AG04449 (cell line): ENCODE results near the gene ADAMTSL2.

Experiments
- CTCF ChIA-PET: fragments of 350-600 bp; formaldehyde crosslinking; extraction: SDS; loops from one replicate; lab custom pipeline; 2021; ENCODE audit warnings: antibody characterized with exemption; lab: Yijun Ruan, JAX
- POLR2A ChIA-PET: fragments of 400-600, 350-600 bp; formaldehyde crosslinking; extraction: SDS; loops from one replicate; lab custom pipeline; 2020; ENCODE audit warnings: antibody characterized with exemption, inconsistent platforms; lab: Yijun Ruan, JAX
- DNase-seq: peaks from one replicate; pipeline ENCODE4 v3.0.0-alpha.2; 2010; ENCODE audit warnings: low read depth, low spot score
- H3K4me3 ChIP-seq: 2 replicates; pipeline ENCODE4 v1.5.1; 2011; ENCODE audit warnings: low read depth, mild to moderate bottlenecking, control low read depth, low read length
- CTCF ChIP-seq: IDR thresholded peaks from one replicate; pipeline ENCODE4 v1.5.1; 2011; ENCODE audit warnings: mild to moderate bottlenecking, moderate library complexity, low read length, control low read depth, inconsistent platforms; ENCODE audit not compliant: insufficient read depth; ENCODE audit errors: missing control alignments

Gene ADAMTSL2

GRCh38 chr9:133572821-133573361 lies 38.4 kb downstream of the ADAMTSL2 start:
- TF ChIP-seq CTCF, result no peak
- H3K4me3 ChIP-seq, result no peak overlapping the region
- POLR2A ChIA-PET, result no interaction called here
- CTCF ChIA-PET, result no interaction called here
- no peak for DNase-seq

- CTCF ChIA-PET, result no interaction called here
- POLR2A ChIA-PET, result no interaction called here
- no peak overlapping the region for H3K4me3 ChIP-seq
- DNase-seq, result no peak
- TF ChIP-seq CTCF, result no peak
Measured at GRCh38 chr9:133573791-133574515, 39.4 kb downstream of the ADAMTSL2 start.

- no peak for TF ChIP-seq CTCF
- H3K4me3 ChIP-seq, result no peak overlapping the region
- POLR2A ChIA-PET, result no interaction called here
- CTCF ChIA-PET, result no interaction called here
- DNase-seq, result no peak
Measured at GRCh38 chr9:133574771-133575170, 40.3 kb downstream of the ADAMTSL2 start.

GRCh38 chr9:133575186-133576030 lies 40.9 kb downstream of the ADAMTSL2 start:
- TF ChIP-seq CTCF, result no peak
- CTCF ChIA-PET, result no interaction called here
- POLR2A ChIA-PET, result no interaction called here
- H3K4me3 ChIP-seq, result no peak overlapping the region
- DNase-seq, result no peak

GRCh38 chr9:133576031-133576874 lies 41.7 kb downstream of the ADAMTSL2 start:
- no peak for DNase-seq
- ChIA-PET CTCF (no interaction called here), POLR2A (no interaction called here)
- TF ChIP-seq CTCF, result no peak
- no peak overlapping the region for H3K4me3 ChIP-seq
